Suprapubic skin (tissue), 4 donors: ENCODE data around the gene MRPS34.

Experiments
- CTCF ChIP-seq, 2 donors: fragments of 200-600 bp in 1 of 2; fragments of 450-650 bp in 1 of 2; sonication (generic) in 1 of 2; IDR thresholded peaks; one replicate each; pipeline ENCODE4 v1.5.1; 2016 to 2019; ENCODE audit warnings: antibody characterized with exemption in 2 of 2, mild to moderate bottlenecking in 1 of 2, moderate library complexity in 1 of 2
- EP300 ChIP-seq: sonication (generic); formaldehyde crosslinking; IDR thresholded peaks from one replicate; pipeline ENCODE4 v1.6.1; 2017; ENCODE audit warnings: antibody characterized with exemption
- POLR2A ChIP-seq, 2 donors: fragments of 450-650 bp; IDR thresholded peaks; one replicate each; pipeline ENCODE4 v1.6.1; 2017; ENCODE audit warnings: antibody characterized with exemption in 2 of 2, mild to moderate bottlenecking in 2 of 2, moderate library complexity in 2 of 2
- POLR2AphosphoS5 ChIP-seq, 3 donors: sonication (generic); formaldehyde crosslinking; IDR thresholded peaks; one replicate each; pipeline ENCODE4 v1.6.1; 2017; ENCODE audit warnings: antibody characterized with exemption in 3 of 3

- TF ChIP-seq EP300 (no peak), CTCF (IDR thresholded peaks at IDR 0.05) (no peak), POLR2A (IDR thresholded peaks at IDR 0.05) (no peak), POLR2AphosphoS5 (IDR thresholded peaks at IDR 0.05) (no peak)
Measured at GRCh38 chr16:1787322-1788094, 14.6 kb upstream of the MRPS34 start.
